HCT116 (cell line): ENCODE data around the gene ACTR6. TPM values are rescaled to one million over a fixed set of nuclear protein-coding genes. Genes with fewer than 3 reads are reported as not detected.
A peak's percentile ranks its signal among the peaks of the same experiment; 100 is the strongest.

Experiments used
- ATAC-seq: fragments of 200-7000 bp; cut with Tn5 transposase; 2 replicates; pipeline ENCODE4 v1.9.1; 2020; ENCODE audit warnings: mild to moderate bottlenecking, moderate library complexity
- BruUV-seq: library from RNA; stranded (reverse); fragments of 400-500 nt; replicated peaks from 2 replicates; lab custom pipeline; 2021; lab: Mats Ljungman, UMichigan
- CTCF ChIA-PET: fragments of 300-600 bp; sonication (Branson Sonifier 250); formaldehyde crosslinking; loops from one replicate; lab custom pipeline; 2021; ENCODE audit warnings: antibody characterized with exemption; lab: Charles Lee
- POLR2A ChIA-PET: fragments of 300-600, 350-600 bp; sonication (Branson Sonifier 250); formaldehyde crosslinking; loops from one replicate; lab custom pipeline; 2021; ENCODE audit warnings: antibody characterized with exemption; lab: Charles Lee
- RAD21 ChIA-PET, 2 experiments: fragments of 300-600 bp; sonication (Branson Sonifier 250); formaldehyde crosslinking; loops; one replicate each; lab custom pipeline; 2023; ENCODE audit warnings: low total read pairs in 2 of 2; ENCODE audit not compliant: uncharacterized antibody in 2 of 2, unreplicated experiment in 2 of 2, low non-redundant PET in 1 of 2; lab: Charles Lee
- DNase-seq: peaks from one replicate; pipeline ENCODE4 v3.0.0-alpha.2; 2010; ENCODE audit warnings: low read depth, low spot score
- H2AFZ ChIP-seq: fragments of 200-600 bp; shearing (Covaris generic), sonication (generic); 2 replicates; pipeline ENCODE4 v1.6.1; 2017; ENCODE audit warnings: low read depth, mixed run types, mixed read lengths, antibody characterized with exemption, low read length; ENCODE audit not compliant: poor library complexity, severe bottlenecking
- H3K27ac ChIP-seq: 2 replicates; pipeline ENCODE4 v1.5.1; 2012; ENCODE audit warnings: low read depth, low read length
- H3K27me3 ChIP-seq: fragments of 200-600 bp; sonication (generic); 2 replicates; pipeline ENCODE4 v1.6.1; 2016; ENCODE audit warnings: mixed run types, low read length, mixed read lengths; ENCODE audit not compliant: insufficient read depth
- H3K36me3 ChIP-seq, 2 experiments: fragments of 200-500 bp in 1 of 2; fragments of 200-600 bp in 1 of 2; sonication (Bioruptor generic) in 1 of 2; sonication (generic) in 1 of 2; 2 replicates each; pipeline versions ENCODE4 v1.5.1 to v1.6.1; 2014 to 2016; ENCODE audit warnings: low read length in 2 of 2, inconsistent platforms in 1 of 2, mixed read lengths in 1 of 2, mixed run types in 1 of 2; ENCODE audit not compliant: insufficient read depth in 2 of 2, control insufficient read depth in 1 of 2
- H3K4me1 ChIP-seq, 2 experiments: fragments of 200-600 bp in 1 of 2; sonication (generic) in 1 of 2; 2 replicates each; pipeline versions ENCODE4 v1.5.1 to v1.6.1; 2012 to 2017; ENCODE audit warnings: low read length in 2 of 2, inconsistent platforms in 1 of 2, mild to moderate bottlenecking in 1 of 2, mixed read lengths in 1 of 2, mixed run types in 1 of 2, moderate library complexity in 1 of 2; ENCODE audit not compliant: insufficient read depth in 2 of 2, control insufficient read depth in 1 of 2
- H3K4me2 ChIP-seq: fragments of 200-600 bp; sonication (generic); 2 replicates; pipeline ENCODE4 v1.6.1; 2017; ENCODE audit warnings: mixed run types, low read length, mixed read lengths
- H3K4me3 ChIP-seq, 2 experiments: fragments of 200-600 bp in 1 of 2; sonication (generic) in 1 of 2; replicated peaks in 1 of 2; 2 replicates each; pipeline ENCODE4 v1.5.1; 2011 to 2016; ENCODE audit warnings: low read length in 2 of 2, control low read depth in 1 of 2, low read depth in 1 of 2, mild to moderate bottlenecking in 1 of 2, mixed read lengths in 1 of 2, mixed run types in 1 of 2
- H3K79me2 ChIP-seq: fragments of 200-600 bp; sonication (generic); 2 replicates; pipeline ENCODE4 v1.6.1; 2017; ENCODE audit warnings: mild to moderate bottlenecking, mixed run types, low read length, moderate library complexity, mixed read lengths; ENCODE audit not compliant: insufficient read depth
- H3K9ac ChIP-seq: fragments of 200-600 bp; sonication (generic); 2 replicates; pipeline ENCODE4 v1.6.1; 2016; ENCODE audit warnings: low read length, mixed read lengths
- H3K9me2 ChIP-seq: fragments of 200-600 bp; sonication (generic), shearing (Covaris generic); 2 replicates; pipeline ENCODE4 v1.6.1; 2017; ENCODE audit warnings: mixed run types, mild to moderate bottlenecking, moderate library complexity; ENCODE audit not compliant: insufficient read depth
- H3K9me3 ChIP-seq, 2 experiments: fragments of 200-500 bp in 1 of 2; fragments of 200-600 bp in 1 of 2; sonication (Bioruptor generic) in 1 of 2; sonication (generic) in 1 of 2; 2 replicates each; pipeline ENCODE4 v1.6.1; 2014 to 2017; ENCODE audit warnings: low read length in 2 of 2, mixed read lengths in 2 of 2, inconsistent platforms in 1 of 2, low read depth in 1 of 2, mild to moderate bottlenecking in 1 of 2, mixed run types in 1 of 2, moderate library complexity in 1 of 2; ENCODE audit not compliant: control insufficient read depth in 1 of 2, insufficient read depth in 1 of 2
- H4K20me1 ChIP-seq: fragments of 200-600 bp; sonication (generic), shearing (Covaris generic); 2 replicates; pipeline ENCODE4 v1.6.1; 2017; ENCODE audit warnings: mixed run types, mild to moderate bottlenecking, moderate library complexity; ENCODE audit not compliant: insufficient read depth
- ATF3 ChIP-seq: IDR thresholded peaks from 2 replicates; pipeline ENCODE4 v1.6.1; 2012
- CBX3 ChIP-seq: IDR thresholded peaks from 2 replicates; pipeline ENCODE4 v1.6.1; 2012; ENCODE audit warnings: low read depth
- CEBPB ChIP-seq: IDR thresholded peaks from 2 replicates; pipeline ENCODE4 v1.6.1; 2012; ENCODE audit warnings: low read depth
- CTCF ChIP-seq, 3 experiments: fragments of 200-600 bp in 1 of 3; sonication (generic) in 1 of 3; IDR thresholded peaks in 2 of 3; conservative IDR thresholded peaks in 1 of 3; 2 replicates each; pipeline ENCODE4 v1.5.1; 2012 to 2017; ENCODE audit warnings: low read depth in 2 of 3, low read length in 2 of 3, antibody characterized with exemption in 1 of 3, borderline replicate concordance in 1 of 3, control low read depth in 1 of 3, mild to moderate bottlenecking in 1 of 3, mixed read lengths in 1 of 3, mixed run types in 1 of 3, moderate library complexity in 1 of 3; ENCODE audit not compliant: insufficient read depth in 1 of 3
- ELF1 ChIP-seq: IDR thresholded peaks from 2 replicates; pipeline ENCODE4 v1.6.1; 2012; ENCODE audit warnings: low read depth, borderline replicate concordance
- EZH2 ChIP-seq: fragments of 200-600 bp; sonication (generic); IDR thresholded peaks from 2 replicates; pipeline ENCODE4 v1.6.1; 2017; ENCODE audit warnings: antibody characterized with exemption, mixed run types
- EZH2phosphoT487 ChIP-seq: fragments of 200-600 bp; IDR thresholded peaks from 2 replicates; pipeline ENCODE4 v1.6.1; 2018; ENCODE audit warnings: antibody characterized with exemption, borderline replicate concordance
- JUND ChIP-seq: IDR thresholded peaks from 2 replicates; pipeline ENCODE4 v1.6.1; 2012
- RAD21 ChIP-seq: IDR thresholded peaks from 2 replicates; pipeline ENCODE4 v1.6.1; 2012; ENCODE audit warnings: low read depth, mild to moderate bottlenecking
- SIN3A ChIP-seq: IDR thresholded peaks from 2 replicates; pipeline ENCODE4 v1.6.1; 2012; ENCODE audit warnings: low read depth
- YY1 ChIP-seq: IDR thresholded peaks from 2 replicates; pipeline ENCODE4 v1.6.1; 2011; ENCODE audit warnings: low read length, low read depth, moderate library complexity, mild to moderate bottlenecking; ENCODE audit not compliant: insufficient replicate concordance; ENCODE audit errors: extremely low read depth
- ZBTB33 ChIP-seq: IDR thresholded peaks from 2 replicates; pipeline ENCODE4 v1.6.1; 2011; ENCODE audit warnings: mild to moderate bottlenecking, low read length, moderate library complexity; ENCODE audit not compliant: insufficient replicate concordance; ENCODE audit errors: extremely low read depth
- ZFX ChIP-seq: fragments of 450-650 bp; IDR thresholded peaks from 2 replicates; pipeline ENCODE4 v1.6.1; 2017
- ZNF274 ChIP-seq: fragments of 200-500 bp; sonication (Bioruptor generic); IDR thresholded peaks from 2 replicates; pipeline ENCODE4 v1.6.1; 2014; ENCODE audit warnings: mild to moderate bottlenecking, low read depth, low read length, inconsistent platforms
- intact Hi-C: fragments of 100-400 bp; cut with micrococcal nuclease; formaldehyde crosslinking; loops from 2 replicates; pipeline ENCODE4 v1.10.0; 2022
- total RNA-seq: library from RNA; stranded (reverse); gene quantifications from one replicate; pipeline ENCODE4 v1.2.1, GENCODE V29; 2021; ENCODE audit not compliant: unreplicated experiment

Gene ACTR6
- total RNA-seq, 1 experiment from 2014 or later = 40.4 TPM

GRCh38 chr12:100154474-100155247 lies 46.0 kb upstream of the ACTR6 start:
- TF ChIP-seq CEBPB = no peak
- no peak for TF ChIP-seq JUND
- TF ChIP-seq EZH2 = no peak
- TF ChIP-seq SIN3A = no peak
- TF ChIP-seq CBX3 = peak; percentile 76
- no peak for TF ChIP-seq EZH2phosphoT487
- peak; percentile 9 for TF ChIP-seq YY1
- no peak for TF ChIP-seq ZBTB33
- peak; percentile 55 for TF ChIP-seq RAD21
- TF ChIP-seq ATF3 = no peak
- TF ChIP-seq ZNF274 = no peak
- peak; percentile 50 to 96 (median 94); a peak in 5 of 6 replicates for TF ChIP-seq CTCF (IDR thresholded peaks at IDR 0.05 in 2 of 3, conservative IDR thresholded peaks at IDR 0.05 in 1 of 3; ENCODE audit: borderline replicate concordance in 1 of 3, insufficient read depth in 1 of 3, low read depth in 2 of 3, low read length in 2 of 3)
- TF ChIP-seq ZFX = no peak
- TF ChIP-seq ELF1 = no peak; the same call in 1 of the 2 replicates
- CTCF ChIA-PET = interaction anchor here (0.6 to 2.3 kb wide), 11 partner anchors 9 to 250 kb away, joined by 3 to 18 read pairs (median 4); partner anchors contain the start of gene ACTR6

More at GRCh38 chr12:100154474-100155247, 46.0 kb upstream of the ACTR6 start:
- Histone ChIP-seq H4K20me1 (no peaks in the 10 kb centered on the region), H3K79me2 (no peaks in the 10 kb centered on the region), H3K4me3 (no peak overlapping the region), H3K27me3 (no peaks in the 10 kb centered on the region), H3K4me1 (no peaks in the 10 kb centered on the region), H3K9me3 (no peaks in the 10 kb centered on the region), H3K9me2 (no peaks in the 10 kb centered on the region), H3K36me3 (no peaks in the 10 kb centered on the region), H3K27ac (no peak overlapping the region), H3K4me2 (no peak overlapping the region), H3K9ac (no peak overlapping the region), H2AFZ (no peak overlapping the region)
- BruUV-seq = no TSS peak
- ChIA-PET RAD21 (interaction anchor here in 1 of 2 experiments (0.5 to 0.6 kb wide), 2 partner anchors 15 to 112 kb away, joined by 3 read pairs; partner anchors contain the start of genes DEPDC4 and SCYL2), POLR2A (no interaction called here)
- ATAC-seq (peak; percentile 95), DNase-seq (peak; percentile 62)
- intact Hi-C loops = no loop called here
